ENCODE measurements around the gene HMX3. TPM values are rescaled to one million over a fixed set of nuclear protein-coding genes. Genes with fewer than 3 reads are reported as not detected.
A peak's percentile ranks its signal among the peaks of the same experiment; 100 is the strongest.

Gene HMX3
- total and polyA plus RNA-seq, 2 experiments from 2014 or later = 0.35 TPM; not detected in 1

- Histone ChIP-seq H3K4me2 (peak within 1 kb of the TSS; percentile 83), H2AFZ (peak within 1 kb of the TSS; percentile 90), H3K4me3 (peak within 1 kb of the TSS; percentile 60), H4K20me1 (replicated peaks; ENCODE audit: insufficient read depth) (peaks cover 8% of the 10 kb centered on the region; the same call in 1 of the 2 replicates), H3K27me3 (ENCODE audit: insufficient read depth) (peaks cover 97% of the 10 kb centered on the region), H3K9me2 (ENCODE audit: insufficient read depth) (no peaks in the 10 kb centered on the region), H3F3A (replicated peaks; ENCODE audit: low read depth) (peaks cover 53% of the 10 kb centered on the region), H3K27ac (ENCODE audit: low read depth) (no peak within 1 kb of the TSS), H3K36me3 (ENCODE audit: insufficient read depth) (no peaks in the 10 kb centered on the region), H3K4me1 (ENCODE audit: insufficient read depth) (peaks cover 71% of the 10 kb centered on the region), H3K79me2 (replicated peaks; ENCODE audit: insufficient read depth) (no peaks in the 10 kb centered on the region)
- Mint-ChIP-seq H3K9me3 (peaks cover 5% of the 10 kb centered on the region; the same call in 2 of the 3 replicates), H3K4me3 (peak within 1 kb of the TSS; percentile 70), H3K4me1 (peaks cover 63% of the 10 kb centered on the region), H3K27me3 (ENCODE audit: insufficient read depth, low read depth, poor library complexity) (peaks cover 83% of the 10 kb centered on the region), H3K36me3 (ENCODE audit: low read depth) (peaks cover 15% of the 10 kb centered on the region; the same call in 2 of the 3 replicates), H3K27ac (no peak within 1 kb of the TSS)
- DNase-seq (ENCODE audit: low spot score) (peak; percentile 82), ATAC-seq (peak; percentile 33)
- peak; percentile 11 for TF ChIP-seq EZH2 (IDR thresholded peaks at IDR 0.05; ENCODE audit: low read depth, unreplicated experiment)
- no peak for TF ChIP-seq ZNF462 (CRISPR knock-in tag; IDR thresholded peaks at IDR 0.05)
- TF ChIP-seq CTCF (conservative IDR thresholded peaks at IDR 0.05; ENCODE audit: low read depth in 2 of 2) = peak in 1 of 2 experiments; percentile 23; a peak in 1 of 4 replicates
Measured at GRCh38 chr10:123147635-123148413, 12.1 kb downstream of the HMX3 start, which contains the start of gene HMX2. HMX2 (plus strand) TSS chr10:123148136; CDS start chr10:123148379, 243 bp downstream.

Measured in GM23338 (cell line).